ENCODE data around the gene ANKS6. TPM values are rescaled to one million over a fixed set of nuclear protein-coding genes. Genes with fewer than 3 reads are reported as not detected.

Gene ANKS6
- total and polyA plus RNA-seq, 2 of the 8 experiments (the other 6 are each of a cell fraction or from before 2014, with no cell fraction given), result 34.1 to 56.3 TPM

- H2BK5ac ChIP-seq (ENCODE audit: low read depth, low read length), result no peak overlapping the region
- WGBS, 2 experiments (ENCODE audit: extremely low coverage in 1 of 2, insufficient coverage in 1 of 2, insufficient read length in 1 of 2, insufficient replicate concordance in 2 of 2, low coverage in 1 of 2, low lambda C conversion rate in 2 of 2, missing lambda C conversion rate in 1 of 2), result 86% methylated on average over 10 of the region's 10 CpGs; no CpG with 5 or more reads in 1 of the 2 experiments
- TF ChIP-seq JUND (IDR thresholded peaks at IDR 0.05; ENCODE audit: low read length), result no peak
- no peak for TF ChIP-seq MAX (IDR thresholded peaks at IDR 0.05)
- TF ChIP-seq CREB1 (IDR thresholded peaks at IDR 0.05), result no peak
- no peak for TF ChIP-seq CEBPB (IDR thresholded peaks at IDR 0.05; ENCODE audit: low read depth, low read length)
- TF ChIP-seq CBX5 (IDR thresholded peaks at IDR 0.05; ENCODE audit: low read depth, low read length), result no peak
- no peak for TF ChIP-seq EP300 (IDR thresholded peaks at IDR 0.05; ENCODE audit: borderline replicate concordance in 1 of 2, low read depth in 2 of 2, low read length in 2 of 2)
- TF ChIP-seq KDM5A (IDR thresholded peaks at IDR 0.05; ENCODE audit: low read length), result no peak
- no peak for TF ChIP-seq SP2 (IDR thresholded peaks at IDR 0.05; ENCODE audit: low read length)
- TF ChIP-seq CTBP2 (IDR thresholded peaks at IDR 0.05; ENCODE audit: borderline replicate concordance, insufficient read depth, insufficient read length, low read length), result no peak
- TF ChIP-seq NANOG (IDR thresholded peaks at IDR 0.05; ENCODE audit: insufficient read depth, low read depth, low read length, poor library complexity, severe bottlenecking), result no peak
- no peak for TF ChIP-seq BRCA1 (IDR thresholded peaks at IDR 0.05; ENCODE audit: low read depth, low read length)
- no peak overlapping the region for H3K9ac ChIP-seq (replicated peaks in 1 of 4; ENCODE audit: extremely low read depth in 1 of 4, low read depth in 3 of 4, low read length in 3 of 4)
- DNase-seq (ENCODE audit: low read depth in 1 of 2, low spot score in 2 of 2) (no peak), FAIRE-seq (no peak)
- no peak overlapping the region for H2BK15ac ChIP-seq (ENCODE audit: low read length)
- no peak overlapping the region for H3K14ac ChIP-seq (ENCODE audit: insufficient read length)
- H3K23me2 ChIP-seq (ENCODE audit: low read depth, low read length), result no peaks in the 10 kb centered on the region
- no peak overlapping the region for H2AFZ ChIP-seq (ENCODE audit: low read length)
- no peak overlapping the region for H2AK5ac ChIP-seq (ENCODE audit: low read depth, low read length)
- no peak overlapping the region for H3K27ac ChIP-seq (ENCODE audit: low read depth, low read length)
- no peak overlapping the region for H2BK20ac ChIP-seq (ENCODE audit: low read length)
- H3K36me3 ChIP-seq (ENCODE audit: control insufficient read depth in 2 of 4, insufficient read depth in 4 of 4, low read length in 3 of 4), result peaks cover 3 to 30% (median 8%) of the 10 kb centered on the region in 4 experiments; a peak in 6 of 8 replicates
- H3K27me3 ChIP-seq (replicated peaks in 1 of 4; ENCODE audit: control insufficient read depth in 3 of 4, extremely low read depth in 1 of 4, insufficient read depth in 3 of 4, low read length in 3 of 4), result no peaks in the 10 kb centered on the region; a peak in 1 of 7 replicates
- no peaks in the 10 kb centered on the region for H3K79me1 ChIP-seq (ENCODE audit: low read depth, low read length)
- H3K23ac ChIP-seq (ENCODE audit: insufficient read length), result no peak overlapping the region
- no peak overlapping the region for H3K56ac ChIP-seq (replicated peaks; ENCODE audit: insufficient read length, low read depth, low read length)
- H3K4me2 ChIP-seq (ENCODE audit: insufficient read depth in 1 of 2, low read depth in 2 of 2, low read length in 2 of 2), result no peak overlapping the region
- no peaks in the 10 kb centered on the region for H4K20me1 ChIP-seq (replicated peaks in 1 of 2; ENCODE audit: control insufficient read depth in 1 of 2, insufficient read depth in 2 of 2, low read length in 2 of 2)
- no peak overlapping the region for H2BK12ac ChIP-seq (ENCODE audit: low read depth, low read length)
- ChIA-PET POLR2A (ENCODE audit: partially characterized antibody) (no interaction called here), CTCF (ENCODE audit: partially characterized antibody) (interaction anchor here (0.8 to 2.6 kb wide), 3 partner anchors 44 to 417 kb away, joined by 3 to 10 read pairs (median 6); no protein-coding TSS in a partner anchor)
- H3K4me1 ChIP-seq (replicated peaks in 1 of 4; ENCODE audit: control insufficient read depth in 3 of 4, insufficient read depth in 4 of 4, low read length in 3 of 4), result peaks cover 0 to 3% (median 0%) of the 10 kb centered on the region in 4 experiments; a peak in 2 of 7 replicates
- H3K4ac ChIP-seq (replicated peaks; ENCODE audit: insufficient read length, low read depth, low read length), result no peak overlapping the region
- H3K18ac ChIP-seq (ENCODE audit: extremely low read depth, low read length), result no peak overlapping the region
- no peaks in the 10 kb centered on the region for H3K9me3 ChIP-seq (ENCODE audit: insufficient read depth in 2 of 2, low read depth in 1 of 2, low read length in 1 of 2)
- no peak overlapping the region for H4K8ac ChIP-seq (ENCODE audit: extremely low read depth, insufficient read depth, low read length)
- no peaks in the 10 kb centered on the region for H3K79me2 ChIP-seq (ENCODE audit: control insufficient read depth in 1 of 2, insufficient read depth in 2 of 2, low read length in 2 of 2)
- H3K4me3 ChIP-seq (ENCODE audit: extremely low read depth in 1 of 4, insufficient read depth in 2 of 4, low read depth in 3 of 4, low read length in 4 of 4), result no peak overlapping the region
- no peak overlapping the region for H4K91ac ChIP-seq (replicated peaks; ENCODE audit: insufficient read length, low read length)
- H2BK120ac ChIP-seq (replicated peaks; ENCODE audit: low read depth, low read length), result no peak overlapping the region
- H4K5ac ChIP-seq (ENCODE audit: insufficient read length, low read depth, low read length), result no peak overlapping the region
Observed at GRCh38 chr9:98732091-98732490, 64.3 kb downstream of the ANKS6 start.

Data from H1 (cell line).